IPS-18c (cell line): ENCODE data around the gene IRF4.

ENCODE experiments used
- H3K4me3 ChIP-seq: 2 replicates; pipeline ENCODE4 v1.7.0; 2013; ENCODE audit warnings: low read depth, mild to moderate bottlenecking, low read length, moderate library complexity; ENCODE audit not compliant: insufficient read depth
- H3K9me3 ChIP-seq: one replicate; pipeline ENCODE4 v1.6.1; 2013; ENCODE audit warnings: mild to moderate bottlenecking, low read length, moderate library complexity; ENCODE audit not compliant: control insufficient read depth, insufficient read depth

The IRF4 gene

DNA sequence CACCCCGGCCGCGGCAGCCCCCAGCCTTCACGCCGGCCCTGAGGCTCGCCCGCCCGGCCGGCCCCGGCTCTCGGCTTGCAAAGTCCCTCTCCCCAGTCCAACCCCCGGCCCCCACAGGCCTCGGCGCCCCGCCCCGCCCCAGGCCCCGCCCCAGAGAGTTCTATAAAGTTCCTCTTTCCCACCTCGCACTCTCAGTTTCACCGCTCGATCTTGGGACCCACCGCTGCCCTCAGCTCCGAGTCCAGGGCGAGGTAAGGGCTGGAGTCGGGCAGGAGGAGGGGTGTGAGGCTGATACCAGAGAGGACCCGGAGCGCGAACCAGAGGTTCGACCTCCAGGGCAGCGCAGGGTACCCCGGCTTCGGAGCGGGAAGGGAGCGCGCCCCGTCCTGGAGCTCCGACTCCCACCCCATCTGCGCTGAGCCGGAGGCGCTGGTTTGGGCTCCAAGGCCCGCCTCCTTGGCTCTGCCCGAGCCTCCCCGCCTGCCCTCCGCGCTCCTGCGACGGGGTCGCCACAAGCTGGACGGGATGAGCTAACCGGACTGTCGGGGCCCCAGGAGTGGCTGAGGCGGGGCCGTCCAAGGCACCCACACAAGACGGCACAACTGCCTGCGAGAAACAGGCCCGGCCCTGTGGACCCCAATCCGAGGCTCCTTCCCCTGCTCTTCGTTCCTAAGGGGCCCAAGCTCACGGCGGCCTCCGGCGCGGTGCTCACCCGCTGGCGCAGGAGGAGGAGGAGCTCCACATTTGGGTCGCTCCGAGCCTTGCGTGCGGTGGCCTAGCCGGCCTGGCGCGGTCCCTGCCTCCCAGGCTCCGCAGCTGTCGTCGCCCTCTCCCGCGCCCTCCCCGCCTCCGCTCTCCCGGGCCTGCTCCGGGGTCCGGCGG lies at the start of gene IRF4:
Gene IRF4 (plus strand): TSS at position 194 of the 882 bp plus-strand sequence. CDS start 1,401 bp downstream, outside the sequence.
- H3K9me3 ChIP-seq, result no peaks in the 10 kb centered on the region
- H3K4me3 ChIP-seq, result peak within 1 kb of the TSS; percentile 58

DNA sequence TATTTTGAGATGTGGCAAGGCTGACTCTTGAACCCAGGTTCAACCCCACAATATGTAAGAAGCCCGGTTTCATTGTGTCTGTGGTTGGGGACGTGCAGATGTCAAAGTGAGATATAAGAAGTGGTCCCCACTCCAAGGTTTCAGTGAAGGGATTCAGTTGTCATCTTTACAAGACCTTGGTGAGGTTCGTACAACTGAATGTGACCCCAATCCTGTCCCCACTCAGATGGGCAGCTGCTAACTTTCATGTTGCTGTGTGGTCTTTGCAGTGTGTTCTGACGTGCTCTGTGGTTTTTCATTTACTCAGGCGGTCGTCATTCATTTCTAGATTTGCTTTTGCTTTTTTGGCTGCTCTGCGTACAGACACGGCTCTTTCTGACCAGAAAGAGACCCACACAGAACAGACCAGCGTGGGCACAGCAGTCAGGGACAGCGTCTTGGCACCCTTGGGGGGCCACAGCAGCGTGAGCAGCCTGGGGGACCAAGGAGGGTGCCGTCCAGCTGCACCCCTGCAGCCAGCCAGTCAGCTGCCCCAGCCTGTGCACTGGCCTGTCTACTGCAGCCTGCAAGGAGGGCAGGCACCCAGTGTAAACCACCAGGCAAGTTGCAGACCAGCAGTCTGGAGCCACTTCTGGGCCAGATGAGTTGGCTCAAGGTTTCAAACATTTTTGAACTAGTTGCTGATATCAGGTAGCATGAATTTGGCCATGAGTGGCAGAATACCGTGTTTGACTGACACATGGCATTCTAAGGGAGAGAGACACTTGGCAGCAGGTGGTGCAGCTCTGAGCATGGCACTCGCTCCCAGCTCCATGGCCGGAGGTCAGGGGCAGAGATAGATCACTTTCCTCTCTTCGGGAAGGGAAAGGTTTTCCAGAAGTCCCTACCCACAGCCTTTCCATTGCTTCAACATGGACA lies 49.4 kb upstream of the IRF4 start:
- H3K9me3 ChIP-seq, result no peaks in the 10 kb centered on the region

DNA sequence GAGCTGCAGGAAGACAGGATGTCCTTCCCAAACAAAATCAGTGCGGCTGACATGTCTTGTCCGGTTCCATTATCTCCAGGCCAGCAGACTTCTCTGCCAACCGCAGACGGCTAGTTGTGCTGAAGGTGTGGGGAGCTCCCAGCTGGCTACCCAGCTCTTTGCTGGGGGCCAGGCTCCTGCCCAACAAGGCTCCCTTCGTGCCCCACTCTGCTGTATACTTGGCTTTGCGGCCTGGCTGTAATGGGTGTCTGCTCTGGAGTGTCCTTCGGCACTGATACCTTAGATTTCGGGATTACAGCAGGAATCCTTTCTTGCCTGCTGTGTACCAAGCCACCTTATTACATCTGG lies 48.7 kb upstream of the IRF4 start:
- Histone ChIP-seq H3K9me3 (no peaks in the 10 kb centered on the region), H3K4me3 (no peak overlapping the region)

More for the DNA sequence above, 49.4 kb upstream of the IRF4 start:
- H3K4me3 ChIP-seq, result no peak overlapping the region

DNA sequence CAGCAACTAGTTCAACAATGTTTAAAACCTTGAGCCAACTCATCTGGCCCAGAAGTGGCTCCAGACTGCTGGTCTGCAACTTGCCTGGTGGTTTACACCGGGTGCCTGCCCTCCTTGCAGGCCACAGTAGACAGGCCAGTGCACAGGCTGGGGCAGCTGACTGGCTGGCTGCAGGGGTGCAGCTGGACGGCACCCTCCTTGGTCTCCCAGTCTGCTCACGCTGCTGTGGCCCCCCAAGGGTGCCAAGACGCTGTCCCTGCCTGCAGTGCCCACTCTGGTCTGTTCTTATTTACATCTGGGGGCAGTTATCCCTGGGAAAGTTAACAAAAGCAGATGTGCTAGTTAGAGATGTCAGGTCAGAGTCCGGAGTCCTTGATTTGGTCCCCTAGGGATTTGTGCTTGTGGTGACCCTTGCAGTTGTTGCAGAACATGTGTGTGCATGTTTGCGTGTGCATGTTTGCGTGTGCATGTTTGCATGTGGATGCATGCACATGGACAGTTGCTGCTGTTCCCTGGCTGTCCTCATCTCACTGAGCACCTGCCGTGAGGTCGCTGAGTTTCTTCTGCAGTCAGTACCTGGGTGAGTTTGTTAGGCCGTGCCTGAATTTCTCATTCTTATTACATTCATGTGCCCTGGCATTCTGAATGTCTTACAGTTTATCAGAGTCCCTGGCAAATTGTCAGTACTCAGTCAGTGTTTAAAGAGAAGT lies 48.2 kb upstream of the IRF4 start:
- no peaks in the 10 kb centered on the region for H3K9me3 ChIP-seq

DNA sequence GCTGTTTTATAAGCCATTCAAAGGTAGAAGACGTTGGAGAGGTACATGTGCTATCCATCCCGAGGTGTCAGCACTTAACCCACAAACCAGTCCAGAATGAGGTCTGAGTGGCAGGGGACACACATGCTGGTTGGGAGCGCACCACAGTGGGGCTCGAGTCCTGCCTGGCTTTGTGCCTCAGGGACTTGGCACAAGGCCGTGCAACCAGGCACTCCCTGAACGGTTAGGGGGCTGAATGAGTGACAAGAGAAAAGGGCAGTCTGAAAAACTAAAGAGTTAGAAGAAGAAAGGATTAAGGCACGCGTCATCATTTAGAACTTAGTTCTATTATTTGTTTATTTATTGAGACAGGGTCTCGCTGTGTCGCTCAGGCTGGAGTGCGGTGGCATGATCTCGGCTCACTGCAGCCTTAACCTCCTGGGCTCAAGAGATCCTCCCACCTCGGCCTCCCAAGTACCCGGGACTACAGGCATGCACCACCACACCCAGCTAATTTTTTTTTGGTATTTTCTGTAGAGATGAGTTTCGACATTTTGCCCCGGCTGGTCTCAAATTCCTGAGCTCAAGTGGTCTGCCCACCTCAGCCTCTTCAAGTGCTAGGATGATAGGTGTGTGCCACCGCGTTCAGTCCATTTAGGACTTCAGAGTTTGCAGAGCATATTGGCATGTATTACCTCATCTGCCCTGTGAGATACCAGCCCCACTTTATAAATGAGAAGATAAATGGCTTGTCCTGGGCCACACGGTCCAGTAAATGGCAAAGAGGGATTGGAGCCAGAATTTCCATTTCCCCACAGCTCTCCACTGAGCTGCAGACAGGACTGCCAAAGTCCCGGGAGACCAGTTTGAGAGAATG lies 47.4 kb upstream of the IRF4 start:
- H3K9me3 ChIP-seq, result no peaks in the 10 kb centered on the region
- no peak overlapping the region for H3K4me3 ChIP-seq

More for the DNA sequence above, 48.2 kb upstream of the IRF4 start:
- H3K4me3 ChIP-seq, result no peak overlapping the region

DNA sequence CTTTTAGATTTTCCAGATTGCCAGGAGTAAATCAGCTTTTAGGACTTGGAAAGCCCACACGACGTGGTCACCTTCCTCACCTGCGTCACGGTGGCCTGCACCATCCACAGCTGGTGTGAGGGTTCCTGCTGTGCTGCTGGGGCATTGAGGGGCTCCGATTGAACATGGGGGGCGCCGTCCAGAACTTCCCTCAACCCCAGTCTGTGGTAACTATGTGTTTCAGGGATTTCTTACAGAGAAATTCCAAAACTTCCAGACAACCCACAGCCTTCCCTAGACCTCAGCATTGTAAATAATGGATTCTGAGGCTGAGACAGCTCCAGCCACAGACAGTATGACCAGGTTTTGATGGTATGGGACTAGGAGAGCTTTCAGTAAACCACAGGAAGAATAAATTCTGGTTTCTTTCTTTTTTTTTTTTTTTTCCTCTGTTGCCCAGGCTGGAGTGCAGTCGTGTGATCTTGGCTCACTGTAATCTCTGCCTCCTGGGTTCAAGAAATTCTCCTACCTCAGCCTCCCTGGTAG lies 46.7 kb upstream of the IRF4 start:
- no peaks in the 10 kb centered on the region for H3K9me3 ChIP-seq
- no peak overlapping the region for H3K4me3 ChIP-seq

DNA sequence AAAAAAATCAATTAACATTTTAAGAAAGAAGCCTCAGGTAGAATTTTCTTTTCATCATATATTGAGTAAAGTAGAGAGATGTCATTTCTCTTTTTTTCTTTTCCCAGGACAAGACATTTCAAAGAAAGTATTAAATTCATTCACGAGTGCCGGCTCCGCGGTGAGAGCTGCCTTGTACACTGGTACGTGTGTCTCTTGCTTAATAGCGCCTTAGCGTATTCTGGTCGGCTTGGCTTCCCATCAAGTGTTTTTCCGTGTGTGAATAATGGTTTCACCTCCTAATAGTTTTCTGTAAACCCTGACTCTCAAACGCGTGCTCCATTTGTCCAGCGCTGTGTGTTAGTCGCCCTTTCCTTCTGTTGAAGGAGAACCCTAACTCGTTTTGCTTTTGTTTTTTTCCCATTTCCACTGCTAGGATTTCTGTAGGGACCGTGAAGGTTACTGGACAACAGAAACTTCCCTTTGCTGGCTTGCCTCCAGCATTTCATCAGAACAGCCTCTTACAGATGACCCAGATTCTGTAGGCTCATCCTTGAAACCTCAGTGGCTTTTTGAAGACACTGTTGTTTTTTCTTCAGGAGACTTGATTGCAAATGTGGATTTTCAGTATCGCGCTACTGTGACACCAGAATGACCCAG lies 45.7 kb upstream of the IRF4 start:
- H3K4me3 ChIP-seq, result no peak overlapping the region

DNA sequence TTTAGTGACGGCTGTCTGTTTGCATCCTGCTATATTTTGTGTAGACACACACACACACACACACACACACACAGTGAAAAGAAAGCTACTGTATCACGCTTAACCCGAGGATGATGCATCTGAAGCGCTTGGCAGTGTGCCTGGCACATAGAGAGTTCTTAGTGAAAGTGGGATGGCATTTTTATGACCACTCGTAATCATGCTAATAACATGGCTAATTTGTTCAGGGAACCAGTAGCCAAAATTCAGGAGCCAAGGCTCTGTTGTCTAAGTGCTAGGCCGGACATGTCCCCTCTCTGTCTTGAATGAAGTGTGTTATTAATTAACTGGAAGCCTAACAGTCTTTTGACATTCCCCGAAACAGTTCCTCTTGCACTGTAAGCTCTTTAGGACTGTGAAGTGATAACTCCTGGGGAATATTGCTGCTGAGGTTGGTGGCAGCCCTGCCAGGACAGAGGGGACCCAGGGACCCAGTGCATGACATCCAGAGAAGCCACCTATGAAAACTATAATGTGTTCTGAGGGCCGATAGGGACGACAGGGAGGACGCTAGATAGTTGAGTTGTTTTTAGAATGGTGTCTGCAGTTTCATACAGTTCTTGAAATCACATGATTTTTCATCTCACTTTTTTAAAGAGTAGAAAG lies 45.0 kb upstream of the IRF4 start:
- no peaks in the 10 kb centered on the region for H3K9me3 ChIP-seq
- no peak overlapping the region for H3K4me3 ChIP-seq

More for the DNA sequence above, 45.7 kb upstream of the IRF4 start:
- no peaks in the 10 kb centered on the region for H3K9me3 ChIP-seq

DNA sequence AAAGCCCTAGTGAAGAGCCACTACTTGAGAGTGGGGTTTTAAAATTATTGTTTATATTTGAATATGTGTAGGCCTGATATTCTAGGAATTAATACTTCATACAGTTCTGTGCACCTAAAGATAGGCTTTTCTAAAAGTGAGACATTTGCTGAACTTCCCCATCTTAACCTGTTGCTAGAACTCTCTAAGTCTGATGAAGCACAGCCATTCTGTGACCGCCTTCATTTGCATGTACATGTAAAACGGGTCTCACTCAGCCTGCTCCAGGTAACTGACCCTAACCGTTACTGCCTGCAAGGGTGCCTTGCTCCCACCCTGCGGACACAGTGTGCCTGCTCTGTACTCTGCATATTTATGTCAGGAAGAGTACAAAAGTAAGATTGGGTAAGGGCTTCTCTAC lies 44.3 kb upstream of the IRF4 start:
- no peaks in the 10 kb centered on the region for H3K9me3 ChIP-seq
- no peak overlapping the region for H3K4me3 ChIP-seq

DNA sequence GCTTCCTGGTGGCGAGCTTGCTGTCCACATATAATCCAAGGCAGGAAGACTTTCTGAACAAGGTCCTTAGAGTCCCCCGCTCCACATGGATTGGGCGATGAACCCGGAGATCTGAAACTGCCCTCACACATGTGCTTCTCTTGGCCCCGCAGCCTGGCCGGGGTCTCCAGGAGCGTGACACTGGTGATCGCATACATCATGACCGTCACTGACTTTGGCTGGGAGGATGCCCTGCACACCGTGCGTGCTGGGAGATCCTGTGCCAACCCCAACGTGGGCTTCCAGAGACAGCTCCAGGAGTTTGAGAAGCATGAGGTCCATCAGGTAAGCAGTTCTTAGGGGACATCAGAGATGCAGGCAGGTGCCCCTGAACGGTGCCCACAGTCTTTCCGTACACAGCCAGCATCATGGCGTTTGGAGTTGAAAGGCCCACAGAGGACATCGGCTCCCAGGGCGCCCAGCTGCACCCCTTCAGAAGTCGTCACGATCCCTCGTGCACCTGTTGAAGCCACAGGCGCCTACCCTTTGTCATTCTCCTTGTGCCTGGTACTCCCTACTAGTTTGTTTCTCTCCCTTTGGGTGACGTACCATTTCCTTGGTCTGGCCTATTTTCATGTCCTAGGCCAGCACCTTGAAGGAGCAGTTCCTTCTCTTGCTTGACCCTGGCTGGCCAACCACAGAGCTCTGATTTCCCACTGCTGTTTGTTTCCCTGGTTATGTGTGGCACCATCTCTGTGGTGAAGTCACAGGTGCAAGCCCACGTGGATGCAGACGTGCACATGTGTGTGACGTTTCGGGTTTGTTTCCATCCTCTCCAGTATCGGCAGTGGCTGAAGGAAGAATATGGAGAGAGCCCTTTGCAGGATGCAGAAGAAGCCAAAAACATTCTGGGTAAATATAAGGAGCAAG lies 43.3 kb upstream of the IRF4 start:
- Histone ChIP-seq H3K9me3 (no peaks in the 10 kb centered on the region), H3K4me3 (no peak overlapping the region)

DNA sequence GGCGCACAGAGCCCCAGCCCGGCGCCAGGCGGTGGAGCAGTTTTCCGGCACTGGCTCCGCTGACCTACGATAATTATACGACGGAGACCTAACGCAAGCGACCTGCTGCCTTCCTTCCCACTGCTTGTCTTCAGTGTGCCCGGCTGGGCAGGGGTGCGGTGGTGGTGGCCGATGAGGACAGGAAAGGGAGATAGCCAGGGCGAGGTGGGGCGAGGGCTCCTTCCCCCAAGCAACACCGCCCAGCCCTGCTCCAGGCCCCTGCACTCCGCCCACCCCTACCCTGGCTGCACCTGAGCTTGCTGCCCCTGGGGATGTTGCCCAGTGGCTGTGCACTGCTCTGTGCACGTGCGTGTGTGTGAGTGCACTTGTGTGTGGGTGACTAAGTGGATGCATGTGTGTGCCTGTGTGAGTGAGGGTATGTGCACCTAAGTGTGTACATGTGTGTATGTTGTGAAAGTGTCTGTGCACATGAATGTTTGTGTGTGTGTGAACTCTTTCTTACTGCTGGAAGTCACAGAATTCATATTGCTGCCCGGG lies 42.6 kb upstream of the IRF4 start:
- Histone ChIP-seq H3K9me3 (no peaks in the 10 kb centered on the region), H3K4me3 (no peak overlapping the region)

DNA sequence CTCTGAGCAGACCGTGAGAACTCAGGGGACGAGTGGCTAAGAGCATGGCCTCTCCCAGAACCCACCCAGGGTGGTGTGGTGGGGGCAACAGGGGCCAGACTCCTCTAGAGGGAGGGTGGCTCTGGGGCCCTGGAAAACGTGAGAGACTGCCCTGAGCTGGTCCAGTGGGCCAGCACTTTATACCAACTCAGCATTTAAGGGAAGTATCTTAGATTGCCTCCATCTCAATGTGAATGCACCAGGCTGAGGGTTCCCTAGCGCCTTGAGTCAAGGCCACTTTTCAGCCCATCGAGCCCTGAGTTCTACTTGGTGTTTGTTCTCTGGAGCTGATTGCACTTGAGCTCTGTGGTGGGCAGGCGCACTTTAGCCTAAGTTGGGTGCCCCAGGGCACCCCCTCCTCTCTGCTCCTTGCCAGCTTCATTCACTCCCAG lies 42.0 kb upstream of the IRF4 start:
- Histone ChIP-seq H3K9me3 (no peaks in the 10 kb centered on the region), H3K4me3 (no peak overlapping the region)

DNA sequence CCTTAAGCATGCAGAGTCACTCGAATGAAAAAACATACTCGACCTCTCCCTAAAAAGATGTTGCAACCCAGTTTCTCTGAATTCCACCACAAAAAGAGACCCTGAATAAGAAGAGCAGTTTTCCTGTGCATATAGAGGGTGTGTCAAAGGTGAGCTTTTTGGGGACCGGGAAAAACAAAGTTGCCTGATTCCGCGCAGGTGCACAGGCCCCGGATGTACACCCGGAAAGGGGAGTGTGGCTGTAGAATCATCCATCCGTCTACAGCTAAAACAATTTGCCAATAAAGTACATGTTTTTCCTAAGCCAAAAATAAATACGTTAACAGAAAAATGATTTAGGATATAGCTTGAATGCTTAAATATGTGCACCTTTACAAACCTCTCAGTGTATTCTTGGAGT lies 41.2 kb upstream of the IRF4 start:
- H3K9me3 ChIP-seq, result no peaks in the 10 kb centered on the region
- H3K4me3 ChIP-seq, result no peak overlapping the region

DNA sequence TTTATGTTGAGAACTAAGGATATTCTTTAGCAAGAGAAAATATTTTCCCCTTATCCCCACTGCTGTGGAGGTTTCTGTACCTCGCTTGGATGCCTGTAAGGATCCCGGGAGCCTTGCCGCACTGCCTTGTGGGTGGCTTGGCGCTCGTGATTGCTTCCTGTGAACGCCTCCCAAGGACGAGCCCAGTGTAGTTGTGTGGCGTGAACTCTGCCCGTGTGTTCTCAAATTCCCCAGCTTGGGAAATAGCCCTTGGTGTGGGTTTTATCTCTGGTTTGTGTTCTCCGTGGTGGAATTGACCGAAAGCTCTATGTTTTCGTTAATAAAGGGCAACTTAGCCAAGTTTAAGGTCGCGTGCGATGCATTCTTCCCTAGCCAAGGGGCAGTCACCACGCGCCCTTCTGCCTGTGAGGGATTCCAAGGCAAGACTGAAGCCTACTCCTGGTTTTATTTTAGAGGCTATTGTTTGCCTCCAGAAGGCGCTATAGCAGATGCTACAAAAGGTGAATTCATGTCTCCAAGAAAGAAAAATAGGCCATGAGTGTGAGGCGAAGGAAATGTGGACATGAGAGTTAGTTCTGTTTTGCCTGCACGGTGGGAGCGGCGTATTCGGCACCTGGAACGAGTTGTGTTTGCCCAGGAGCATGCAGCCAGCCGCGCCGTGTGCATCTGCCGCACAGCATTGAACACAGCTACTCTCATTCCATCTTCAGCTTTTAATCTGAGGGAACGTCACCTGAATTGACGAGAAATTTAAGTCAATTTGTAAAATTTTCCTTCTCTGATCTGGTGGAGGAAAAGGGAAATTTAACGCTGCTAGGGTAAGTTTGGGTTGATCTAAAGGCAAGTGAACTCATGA lies 40.3 kb upstream of the IRF4 start:
- Histone ChIP-seq H3K9me3 (no peaks in the 10 kb centered on the region), H3K4me3 (no peak overlapping the region)
